HFF-Myc (cell line): ENCODE data around the gene PACSIN2.

ENCODE experiments used
- DNase-seq: peaks from one replicate; pipeline ENCODE4 v3.0.0-alpha.2; 2011; ENCODE audit warnings: low read depth; ENCODE audit errors: extremely low read depth
- H3K4me3 ChIP-seq: replicated peaks from 2 replicates; pipeline ENCODE4 v1.5.1; 2011; ENCODE audit warnings: low read depth, mild to moderate bottlenecking, control low read depth, low read length
- CTCF ChIP-seq: IDR thresholded peaks from 2 replicates; pipeline ENCODE4 v1.5.1; 2012; ENCODE audit warnings: mild to moderate bottlenecking, low read depth, low read length, control low read depth; ENCODE audit errors: missing control alignments

PACSIN2 gene

DNA sequence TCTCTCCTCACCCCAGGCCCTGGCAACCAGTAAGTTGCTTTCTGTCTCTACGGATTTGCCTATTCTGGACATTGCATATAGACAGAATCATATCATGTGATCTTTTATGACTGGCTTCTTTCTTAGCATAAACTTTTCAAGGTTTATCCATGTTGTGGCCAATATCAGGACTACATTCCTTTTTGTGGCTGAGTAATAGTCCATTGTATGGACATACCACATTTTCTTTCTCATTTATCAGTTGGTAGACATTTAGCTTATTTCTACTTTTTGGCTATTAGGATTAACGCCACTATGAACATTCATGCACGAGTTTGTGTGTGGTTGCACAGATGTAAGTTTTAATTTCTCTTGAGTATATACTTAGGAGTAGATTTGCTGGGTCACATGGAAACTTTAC is 193.6 kb downstream of the PACSIN2 start:
- TF ChIP-seq CTCF: no peak
- no peak for DNase-seq
- H3K4me3 ChIP-seq: no peak overlapping the region

DNA sequence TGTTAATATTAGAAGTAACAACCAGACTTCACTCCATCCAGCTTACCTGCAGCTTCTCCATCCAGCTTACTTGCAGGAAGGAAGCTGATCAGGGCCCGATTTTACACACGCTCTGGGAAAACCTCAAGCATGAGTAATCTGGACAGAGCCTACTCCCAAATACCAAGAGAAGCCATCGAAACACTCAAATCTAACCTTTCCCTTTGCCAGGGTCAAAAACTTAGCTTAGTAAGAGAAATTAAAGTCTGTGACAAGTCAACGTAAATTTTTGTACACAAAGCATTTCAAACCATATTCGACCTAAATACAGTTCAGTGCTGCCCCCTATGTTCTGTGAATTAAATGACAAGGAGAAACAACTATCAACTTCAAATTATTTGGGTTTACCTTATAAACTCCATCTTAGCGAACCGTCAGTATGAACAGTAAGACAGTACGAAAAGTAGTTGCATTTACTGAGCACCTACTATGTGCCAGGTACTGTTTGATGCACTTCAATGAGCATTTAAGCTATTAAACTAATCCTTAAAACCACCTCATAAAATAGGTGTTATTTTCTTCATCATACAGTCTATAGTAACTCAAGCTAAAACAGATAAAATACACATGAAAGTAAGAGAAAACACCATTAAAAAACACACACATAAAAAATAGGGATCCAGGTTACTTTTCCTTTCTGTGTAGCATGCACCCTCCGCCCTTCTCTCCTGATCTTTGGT is 194.7 kb downstream of the PACSIN2 start:
- TF ChIP-seq CTCF: no peak

More for the DNA sequence above, 194.7 kb downstream of the PACSIN2 start:
- no peak for DNase-seq
- no peak overlapping the region for H3K4me3 ChIP-seq
